Measurements from ENCODE around the gene RAB17. TPM values are rescaled to one million over a fixed set of nuclear protein-coding genes. Genes with fewer than 3 reads are reported as not detected.
A peak's percentile ranks its signal among the peaks of the same experiment; 100 is the strongest.

The RAB17 gene
- total and polyA plus RNA-seq, 10 of the 15 experiments (the other 5 are each of a cell fraction or from before 2014, with no cell fraction given) = 0.07 to 1.4 (median 0.28) TPM; not detected in 3

DNA sequence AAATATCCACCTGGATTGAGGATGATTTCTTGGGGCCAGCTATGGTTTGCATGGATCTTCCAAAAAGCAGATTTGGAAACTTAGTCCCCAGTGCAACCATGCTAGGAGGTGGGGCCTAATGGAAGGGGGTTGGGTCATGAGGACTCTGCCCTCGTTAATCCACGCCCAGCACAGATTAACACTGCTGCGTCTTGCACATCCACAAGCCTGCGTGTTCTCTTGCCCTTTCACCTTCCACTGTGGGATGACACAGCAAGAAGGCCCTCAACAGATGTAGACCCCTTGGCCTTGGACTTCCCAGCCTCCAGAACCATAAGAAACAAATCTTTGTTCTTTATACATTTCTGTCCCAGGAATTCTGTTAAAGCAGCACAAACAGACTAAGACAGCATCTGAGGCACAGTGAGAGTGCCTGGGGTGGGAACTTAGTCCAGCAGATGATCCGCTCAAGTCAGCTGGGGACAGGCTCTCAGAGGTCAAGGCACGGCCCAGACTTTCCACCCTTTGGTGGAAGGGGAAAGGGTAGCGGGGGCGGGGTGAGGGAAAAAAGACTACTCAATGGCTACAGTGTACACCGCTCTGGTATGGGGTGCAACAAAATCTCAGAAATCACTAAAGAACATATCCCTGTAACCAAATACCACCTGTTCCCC lies 2.4 kb downstream of the RAB17 start:
- RAD21 ChIA-PET (ENCODE audit: unreplicated experiment) = no interaction called here
- POLR2A ChIA-PET = no interaction called here
- no peak for TF ChIP-seq NFIC (IDR thresholded peaks at IDR 0.05; ENCODE audit: low read depth, low read length)
- TF ChIP-seq PML (IDR thresholded peaks at IDR 0.05; ENCODE audit: low read length) = no peak
- TF ChIP-seq, protein P1, sequence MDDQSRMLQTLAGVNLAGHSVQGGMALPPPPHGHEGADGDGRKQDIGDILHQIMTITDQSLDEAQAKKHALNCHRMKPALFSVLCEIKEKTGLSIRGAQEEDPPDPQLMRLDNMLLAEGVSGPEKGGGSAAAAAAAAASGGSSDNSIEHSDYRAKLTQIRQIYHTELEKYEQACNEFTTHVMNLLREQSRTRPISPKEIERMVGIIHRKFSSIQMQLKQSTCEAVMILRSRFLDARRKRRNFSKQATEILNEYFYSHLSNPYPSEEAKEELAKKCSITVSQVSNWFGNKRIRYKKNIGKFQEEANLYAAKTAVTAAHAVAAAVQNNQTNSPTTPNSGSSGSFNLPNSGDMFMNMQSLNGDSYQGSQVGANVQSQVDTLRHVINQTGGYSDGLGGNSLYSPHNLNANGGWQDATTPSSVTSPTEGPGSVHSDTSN (IDR thresholded peaks at IDR 0.05; ENCODE audit: insufficient replicate concordance, low read depth, low read length) = no peak
- no peak for TF ChIP-seq NFYA (IDR thresholded peaks at IDR 0.05; ENCODE audit: borderline replicate concordance, low read depth, low read length)
- no peak for TF ChIP-seq TCF7 (IDR thresholded peaks at IDR 0.05; ENCODE audit: borderline replicate concordance)
- no peak for TF ChIP-seq RB1 (IDR thresholded peaks at IDR 0.05; ENCODE audit: borderline replicate concordance)
- TF ChIP-seq ATF7 (IDR thresholded peaks at IDR 0.05; ENCODE audit: low read depth) = no peak
- no peak for TF ChIP-seq SMAD5 (IDR thresholded peaks at IDR 0.05; ENCODE audit: low read depth)
- TF ChIP-seq LARP7 (IDR thresholded peaks at IDR 0.05) = no peak
- TF ChIP-seq, protein P2, sequence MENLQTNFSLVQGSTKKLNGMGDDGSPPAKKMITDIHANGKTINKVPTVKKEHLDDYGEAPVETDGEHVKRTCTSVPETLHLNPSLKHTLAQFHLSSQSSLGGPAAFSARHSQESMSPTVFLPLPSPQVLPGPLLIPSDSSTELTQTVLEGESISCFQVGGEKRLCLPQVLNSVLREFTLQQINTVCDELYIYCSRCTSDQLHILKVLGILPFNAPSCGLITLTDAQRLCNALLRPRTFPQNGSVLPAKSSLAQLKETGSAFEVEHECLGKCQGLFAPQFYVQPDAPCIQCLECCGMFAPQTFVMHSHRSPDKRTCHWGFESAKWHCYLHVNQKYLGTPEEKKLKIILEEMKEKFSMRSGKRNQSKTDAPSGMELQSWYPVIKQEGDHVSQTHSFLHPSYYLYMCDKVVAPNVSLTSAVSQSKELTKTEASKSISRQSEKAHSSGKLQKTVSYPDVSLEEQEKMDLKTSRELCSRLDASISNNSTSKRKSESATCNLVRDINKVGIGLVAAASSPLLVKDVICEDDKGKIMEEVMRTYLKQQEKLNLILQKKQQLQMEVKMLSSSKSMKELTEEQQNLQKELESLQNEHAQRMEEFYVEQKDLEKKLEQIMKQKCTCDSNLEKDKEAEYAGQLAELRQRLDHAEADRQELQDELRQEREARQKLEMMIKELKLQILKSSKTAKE (IDR thresholded peaks at IDR 0.05; ENCODE audit: low read depth, poor library complexity, severe bottlenecking) = no peak
- no peak for TF ChIP-seq RBBP5 (conservative IDR thresholded peaks at IDR 0.05)
- no peak for TF ChIP-seq POU2F2 (IDR thresholded peaks at IDR 0.05; ENCODE audit: borderline replicate concordance, low read depth, low read length)
- Histone ChIP-seq H4K20me1 (ENCODE audit: control insufficient read depth, insufficient read depth) (no peaks in the 10 kb centered on the region), H3K4me1 (ENCODE audit: control insufficient read depth, insufficient read depth, low read length) (no peaks in the 10 kb centered on the region), H3K9me3 (replicated peaks; ENCODE audit: control insufficient read depth, insufficient read depth, low read length) (no peaks in the 10 kb centered on the region; the same call in 2 of the 3 replicates), H3K4me3 (no peak overlapping the region), H3K36me3 (ENCODE audit: control insufficient read depth in 2 of 2, insufficient read depth in 2 of 2, low read length in 1 of 2) (no peaks in the 10 kb centered on the region), H3K27me3 (replicated peaks in 1 of 2; ENCODE audit: control insufficient read depth in 2 of 2, insufficient read depth in 2 of 2, low read length in 1 of 2) (no peaks in the 10 kb centered on the region; a peak in 1 of 4 replicates), H3K9ac (ENCODE audit: control insufficient read depth, insufficient read depth, low read length) (no peak overlapping the region), H3K27ac (ENCODE audit: control insufficient read depth, insufficient read depth) (no peak overlapping the region), H3K79me2 (ENCODE audit: control insufficient read depth, insufficient read depth, low read length) (no peaks in the 10 kb centered on the region), H3K4me2 (ENCODE audit: control insufficient read depth, insufficient read depth) (no peak overlapping the region), H2AFZ (ENCODE audit: control insufficient read depth, low read depth, low read length) (no peak overlapping the region)
- 0 out of 3 replicates have a peak, but pooled peaks have one; percentile 27 for ATAC-seq
- no peak for DNase-seq (ENCODE audit: low read depth, low spot score)
- CTCF ChIA-PET = no interaction called here
- in situ Hi-C loops (cut with MboI) = loop anchor here (10.0 kb wide), 1 partner anchor 157 kb away; no protein-coding TSS in a partner anchor
- no peak for FAIRE-seq
- intact Hi-C loops (cut with micrococcal nuclease; ENCODE audit: unreplicated experiment) = no loop called here
- no TSS peak for BruUV-seq (replicated peaks)
- WGBS (ENCODE audit: insufficient coverage, insufficient replicate concordance, low lambda C conversion rate, missing lambda C conversion rate) = 55% methylated on average over 9 of the region's 9 CpGs
- SMC1A ChIA-PET (ENCODE audit: uncharacterized antibody, unreplicated experiment) = interaction anchor here (0.6 to 1.8 kb wide), 2 partner anchors 14 to 157 kb away, joined by 3 to 4 read pairs; no protein-coding TSS in a partner anchor

All from GM12878 (cell line).